Measurements from ENCODE around the gene USO1.
"Not testable (repeated sequence)": the region's sequence is repeated elsewhere in the genome, so short reads cannot be mapped to it uniquely, and the experiment has no call there.

The USO1 gene

GRCh38 chr4:75715105-75715799 is 9.1 kb upstream of the USO1 start:
- no peak for DNase-seq (ENCODE audit: low read depth)

GRCh38 chr4:75716054-75716453 is 8.3 kb upstream of the USO1 start:
- DNase-seq (ENCODE audit: low read depth), result not testable (repeated sequence)

GRCh38 chr4:75717408-75717807 is 7.0 kb upstream of the USO1 start:
- DNase-seq (ENCODE audit: low read depth), result no peak

GRCh38 chr4:75718529-75718928 is 5.8 kb upstream of the USO1 start:
- DNase-seq (ENCODE audit: low read depth), result no peak

- DNase-seq (ENCODE audit: low read depth), result no peak
These were observed 2.0 kb upstream of the USO1 start for GRCh38 chr4:75722417-75722816.

- DNase-seq (ENCODE audit: low read depth), result peak; percentile 27
These were observed 963 bp upstream of the USO1 start for GRCh38 chr4:75723163-75724065.

- peak; percentile 50 for DNase-seq (ENCODE audit: low read depth)
These were observed 719 bp downstream of the USO1 start for GRCh38 chr4:75724867-75725724.

- not testable (repeated sequence) for DNase-seq (ENCODE audit: low read depth)
These were observed 1.7 kb downstream of the USO1 start for GRCh38 chr4:75725942-75726538.

- DNase-seq (ENCODE audit: low read depth), result no peak
These were observed 2.2 kb downstream of the USO1 start for GRCh38 chr4:75726577-75726976.

GRCh38 chr4:75727073-75727472 is 2.7 kb downstream of the USO1 start:
- DNase-seq (ENCODE audit: low read depth), result no peak

- no peak for DNase-seq (ENCODE audit: low read depth)
These were observed 5.5 kb downstream of the USO1 start for GRCh38 chr4:75729836-75730235.

GRCh38 chr4:75733369-75733768 is 9.0 kb downstream of the USO1 start:
- no peak for DNase-seq (ENCODE audit: low read depth)

GRCh38 chr4:75735525-75735924 is 11.1 kb downstream of the USO1 start:
- DNase-seq (ENCODE audit: low read depth), result no peak

GRCh38 chr4:75736862-75737261 is 12.5 kb downstream of the USO1 start:
- no peak for DNase-seq (ENCODE audit: low read depth)

GRCh38 chr4:75737398-75737797 is 13.0 kb downstream of the USO1 start:
- no peak for DNase-seq (ENCODE audit: low read depth)

GRCh38 chr4:75741027-75741426 is 16.6 kb downstream of the USO1 start:
- no peak for DNase-seq (ENCODE audit: low read depth)

- DNase-seq (ENCODE audit: low read depth), result no peak
These were observed 18.1 kb downstream of the USO1 start for GRCh38 chr4:75742451-75742850.

GRCh38 chr4:75745161-75745560 is 20.8 kb downstream of the USO1 start:
- no peak for DNase-seq (ENCODE audit: low read depth)

- DNase-seq (ENCODE audit: low read depth), result no peak
These were observed 21.4 kb downstream of the USO1 start for GRCh38 chr4:75745721-75746199.

- DNase-seq (ENCODE audit: low read depth), result no peak
These were observed 28.3 kb downstream of the USO1 start for GRCh38 chr4:75752637-75753036.

- peak; percentile 19 for DNase-seq (ENCODE audit: low read depth)
These were observed 44.7 kb downstream of the USO1 start for GRCh38 chr4:75769036-75769435.

- no peak for DNase-seq (ENCODE audit: low read depth)
These were observed 47.2 kb downstream of the USO1 start for GRCh38 chr4:75771607-75772006.

All from GM04504 (cell line).